ENCODE data around the gene ACTR5.

Gene ACTR5

GRCh38 chr20:38799203-38799602 lies 50.9 kb downstream of the ACTR5 start:
- Histone ChIP-seq H3K9me3 (ENCODE audit: control insufficient read depth in 5 of 5, low read length in 5 of 5) (no peaks in the 10 kb centered on the region), H3K4me3 (ENCODE audit: low read depth in 1 of 5, low read length in 5 of 5) (no peak overlapping the region), H3K27me3 (ENCODE audit: control insufficient read depth in 5 of 5, insufficient read depth in 4 of 5, low read length in 5 of 5) (peaks cover 0 to 2% (median 0%) of the 10 kb centered on the region in 5 donors), H3K9ac (ENCODE audit: low read length in 5 of 5) (no peak overlapping the region), H3K4me1 (ENCODE audit: control insufficient read depth in 5 of 5, insufficient read depth in 5 of 5, low read length in 5 of 5) (peaks cover 0 to 17% (median 0%) of the 10 kb centered on the region in 5 donors), H3K36me3 (ENCODE audit: control insufficient read depth in 5 of 5, insufficient read depth in 5 of 5, low read length in 5 of 5) (no peaks in the 10 kb centered on the region), H3K27ac (ENCODE audit: low read depth, low read length) (no peak overlapping the region)

GRCh38 chr20:38800882-38801281 lies 52.6 kb downstream of the ACTR5 start:
- peaks cover 0 to 32% (median 9%) of the 10 kb centered on the region in 5 donors for H3K4me1 ChIP-seq (ENCODE audit: control insufficient read depth in 5 of 5, insufficient read depth in 5 of 5, low read length in 5 of 5)
- H3K36me3 ChIP-seq (ENCODE audit: control insufficient read depth in 5 of 5, insufficient read depth in 5 of 5, low read length in 5 of 5): no peaks in the 10 kb centered on the region
- H3K9me3 ChIP-seq (ENCODE audit: control insufficient read depth in 5 of 5, low read length in 5 of 5): no peaks in the 10 kb centered on the region
- no peak overlapping the region for H3K9ac ChIP-seq (ENCODE audit: low read length in 5 of 5)
- H3K4me3 ChIP-seq (ENCODE audit: low read depth in 1 of 5, low read length in 5 of 5): no peak overlapping the region
- peaks cover 0 to 8% (median 4%) of the 10 kb centered on the region in 5 donors for H3K27me3 ChIP-seq (ENCODE audit: control insufficient read depth in 5 of 5, insufficient read depth in 4 of 5, low read length in 5 of 5)
- H3K27ac ChIP-seq (ENCODE audit: low read depth, low read length): no peak overlapping the region

GRCh38 chr20:38804221-38804620 lies 56.0 kb downstream of the ACTR5 start:
- H3K36me3 ChIP-seq (ENCODE audit: control insufficient read depth in 5 of 5, insufficient read depth in 5 of 5, low read length in 5 of 5): no peaks in the 10 kb centered on the region
- peak overlapping the region; percentile 62 for H3K27ac ChIP-seq (ENCODE audit: low read depth, low read length)
- no peak overlapping the region for H3K9ac ChIP-seq (ENCODE audit: low read length in 5 of 5)
- peaks cover 16 to 39% (median 22%) of the 10 kb centered on the region in 5 donors for H3K27me3 ChIP-seq (ENCODE audit: control insufficient read depth in 5 of 5, insufficient read depth in 4 of 5, low read length in 5 of 5)
- no peaks in the 10 kb centered on the region for H3K9me3 ChIP-seq (ENCODE audit: control insufficient read depth in 5 of 5, low read length in 5 of 5)
- H3K4me1 ChIP-seq (ENCODE audit: control insufficient read depth in 5 of 5, insufficient read depth in 5 of 5, low read length in 5 of 5): peaks cover 0 to 56% (median 19%) of the 10 kb centered on the region in 5 donors
- H3K4me3 ChIP-seq (ENCODE audit: low read depth in 1 of 5, low read length in 5 of 5): no peak overlapping the region

GRCh38 chr20:38804682-38805501 lies 56.6 kb downstream of the ACTR5 start:
- Histone ChIP-seq H3K4me3 (ENCODE audit: low read depth in 1 of 5, low read length in 5 of 5) (peak overlapping the region in 4 of 5 donors; percentile 60 to 76 (median 72)), H3K36me3 (ENCODE audit: control insufficient read depth in 5 of 5, insufficient read depth in 5 of 5, low read length in 5 of 5) (no peaks in the 10 kb centered on the region), H3K9me3 (ENCODE audit: control insufficient read depth in 5 of 5, low read length in 5 of 5) (no peaks in the 10 kb centered on the region), H3K27me3 (ENCODE audit: control insufficient read depth in 5 of 5, insufficient read depth in 4 of 5, low read length in 5 of 5) (peaks cover 16 to 40% (median 22%) of the 10 kb centered on the region in 5 donors), H3K27ac (ENCODE audit: low read depth, low read length) (peak overlapping the region; percentile 62), H3K4me1 (ENCODE audit: control insufficient read depth in 5 of 5, insufficient read depth in 5 of 5, low read length in 5 of 5) (peaks cover 0 to 55% (median 20%) of the 10 kb centered on the region in 5 donors), H3K9ac (ENCODE audit: low read length in 5 of 5) (peak overlapping the region in 3 of 5 donors; percentile 17 to 73 (median 48))

GRCh38 chr20:38805502-38805957 lies 57.3 kb downstream of the ACTR5 start, which contains the start of gene PPP1R16B:
Gene PPP1R16B (plus strand): TSS chr20:38805697. CDS start chr20:38835926, 30,229 bp downstream.
- Histone ChIP-seq H3K9me3 (ENCODE audit: control insufficient read depth in 5 of 5, low read length in 5 of 5) (no peaks in the 10 kb centered on the region), H3K36me3 (ENCODE audit: control insufficient read depth in 5 of 5, insufficient read depth in 5 of 5, low read length in 5 of 5) (peaks cover 0 to 2% (median 0%) of the 10 kb centered on the region in 5 donors), H3K27me3 (ENCODE audit: control insufficient read depth in 5 of 5, insufficient read depth in 4 of 5, low read length in 5 of 5) (peaks cover 16 to 40% (median 27%) of the 10 kb centered on the region in 5 donors), H3K27ac (ENCODE audit: low read depth, low read length) (peak within 1 kb of the TSS; percentile 62), H3K9ac (ENCODE audit: low read length in 5 of 5) (peak within 1 kb of the TSS in 3 of 5 donors; percentile 17 to 73 (median 56)), H3K4me1 (ENCODE audit: control insufficient read depth in 5 of 5, insufficient read depth in 5 of 5, low read length in 5 of 5) (peaks cover 0 to 62% (median 27%) of the 10 kb centered on the region in 5 donors), H3K4me3 (ENCODE audit: low read depth in 1 of 5, low read length in 5 of 5) (peak within 1 kb of the TSS in 4 of 5 donors; percentile 60 to 76 (median 72))

GRCh38 chr20:38805958-38806854 lies 57.9 kb downstream of the ACTR5 start:
- no peaks in the 10 kb centered on the region for H3K9me3 ChIP-seq (ENCODE audit: control insufficient read depth in 5 of 5, low read length in 5 of 5)
- H3K9ac ChIP-seq (ENCODE audit: low read length in 5 of 5): peak overlapping the region in 2 of 5 donors; percentile 73
- H3K4me1 ChIP-seq (ENCODE audit: control insufficient read depth in 5 of 5, insufficient read depth in 5 of 5, low read length in 5 of 5): peaks cover 0 to 68% (median 32%) of the 10 kb centered on the region in 5 donors
- peaks cover 0 to 4% (median 0%) of the 10 kb centered on the region in 5 donors for H3K36me3 ChIP-seq (ENCODE audit: control insufficient read depth in 5 of 5, insufficient read depth in 5 of 5, low read length in 5 of 5)
- peaks cover 16 to 40% (median 27%) of the 10 kb centered on the region in 5 donors for H3K27me3 ChIP-seq (ENCODE audit: control insufficient read depth in 5 of 5, insufficient read depth in 4 of 5, low read length in 5 of 5)
- peak overlapping the region in 4 of 5 donors; percentile 60 to 76 (median 72) for H3K4me3 ChIP-seq (ENCODE audit: low read depth in 1 of 5, low read length in 5 of 5)
- peak overlapping the region; percentile 62 for H3K27ac ChIP-seq (ENCODE audit: low read depth, low read length)

- Histone ChIP-seq H3K27me3 (ENCODE audit: control insufficient read depth in 5 of 5, insufficient read depth in 4 of 5, low read length in 5 of 5) (peaks cover 16 to 40% (median 27%) of the 10 kb centered on the region in 5 donors), H3K9me3 (ENCODE audit: control insufficient read depth in 5 of 5, low read length in 5 of 5) (no peaks in the 10 kb centered on the region), H3K4me1 (ENCODE audit: control insufficient read depth in 5 of 5, insufficient read depth in 5 of 5, low read length in 5 of 5) (peaks cover 0 to 77% (median 40%) of the 10 kb centered on the region in 5 donors), H3K27ac (ENCODE audit: low read depth, low read length) (no peak overlapping the region), H3K9ac (ENCODE audit: low read length in 5 of 5) (peak overlapping the region in 2 of 5 donors; percentile 58 to 73), H3K4me3 (ENCODE audit: low read depth in 1 of 5, low read length in 5 of 5) (peak overlapping the region; percentile 60 to 76 (median 72)), H3K36me3 (ENCODE audit: control insufficient read depth in 5 of 5, insufficient read depth in 5 of 5, low read length in 5 of 5) (peaks cover 0 to 4% (median 0%) of the 10 kb centered on the region in 5 donors)
These were observed 58.8 kb downstream of the ACTR5 start for GRCh38 chr20:38806855-38807655.

- H3K27ac ChIP-seq (ENCODE audit: low read depth, low read length): no peak overlapping the region
- peaks cover 0 to 87% (median 41%) of the 10 kb centered on the region in 5 donors for H3K4me1 ChIP-seq (ENCODE audit: control insufficient read depth in 5 of 5, insufficient read depth in 5 of 5, low read length in 5 of 5)
- H3K9me3 ChIP-seq (ENCODE audit: control insufficient read depth in 5 of 5, low read length in 5 of 5): no peaks in the 10 kb centered on the region
- no peak overlapping the region for H3K9ac ChIP-seq (ENCODE audit: low read length in 5 of 5)
- peaks cover 0 to 4% (median 0%) of the 10 kb centered on the region in 5 donors for H3K36me3 ChIP-seq (ENCODE audit: control insufficient read depth in 5 of 5, insufficient read depth in 5 of 5, low read length in 5 of 5)
- H3K4me3 ChIP-seq (ENCODE audit: low read depth in 1 of 5, low read length in 5 of 5): peak overlapping the region in 1 of 5 donors; percentile 16
- peaks cover 16 to 40% (median 27%) of the 10 kb centered on the region in 5 donors for H3K27me3 ChIP-seq (ENCODE audit: control insufficient read depth in 5 of 5, insufficient read depth in 4 of 5, low read length in 5 of 5)
These were observed 61.7 kb downstream of the ACTR5 start for GRCh38 chr20:38809942-38810341.

Data from subcutaneous abdominal adipose tissue (tissue), 5 donors.